Islet precursor cell (in vitro differentiated cells): Measurements from ENCODE around the gene NDUFV1.
"Not testable (repeated sequence)": the region's sequence is repeated elsewhere in the genome, so short reads cannot be mapped to it uniquely, and the experiment has no call there.

Experiments used
- DNase-seq: peaks from one replicate; pipeline ENCODE4 v3.0.0-alpha.2; 2018

The NDUFV1 gene

DNA sequence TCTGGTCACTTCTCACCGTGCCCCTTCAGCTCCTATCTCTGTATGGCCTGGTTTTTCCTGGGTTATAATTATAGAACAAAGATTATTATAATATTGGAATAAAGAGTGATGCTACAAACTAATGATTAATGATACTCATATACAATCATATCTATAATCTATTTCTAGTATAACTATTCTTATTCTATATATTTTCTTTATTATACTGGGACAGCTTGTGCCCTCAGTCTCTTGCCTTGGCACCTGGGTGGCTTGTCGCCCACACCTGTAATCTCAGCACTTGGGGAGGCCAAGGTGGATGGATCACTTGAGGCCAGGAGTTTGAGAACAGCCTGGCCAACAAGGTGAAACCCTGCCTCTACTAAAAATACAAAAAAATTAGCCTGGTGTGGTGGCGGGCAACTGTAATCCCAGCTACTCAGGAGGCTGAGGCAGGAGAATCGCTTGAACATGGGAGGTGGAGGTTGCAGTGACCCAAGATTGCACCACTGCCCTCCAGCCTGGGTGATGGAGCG lies 53.0 kb downstream of the NDUFV1 start:
- DNase-seq = not testable (repeated sequence)

DNA sequence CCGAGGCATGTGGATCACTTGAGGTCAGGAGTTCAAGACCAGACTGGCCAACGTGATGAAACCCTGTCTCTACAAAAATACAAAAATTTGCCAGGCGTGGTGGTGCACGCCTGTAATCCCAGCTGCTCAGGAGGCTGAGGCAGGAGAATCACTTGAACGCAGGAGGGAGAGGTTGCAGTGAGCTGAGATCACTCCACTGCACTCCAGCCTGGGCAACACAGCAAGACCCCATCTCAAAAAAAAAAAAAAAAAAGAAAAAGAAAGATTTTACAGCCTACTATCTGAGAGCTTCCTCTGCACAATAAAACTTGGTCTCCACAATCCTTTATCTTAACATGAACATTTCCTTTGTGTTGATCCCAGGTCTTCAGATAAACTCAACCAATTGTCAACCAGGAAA lies 54.0 kb downstream of the NDUFV1 start:
- DNase-seq = not testable (repeated sequence)
